AG09309 (cell line): ENCODE measurements around the gene WARS2.
A peak's percentile ranks its signal among the peaks of the same experiment; 100 is the strongest.

Experiments
- DNase-seq: peaks from one replicate; pipeline ENCODE4 v3.0.0-alpha.2; 2010; ENCODE audit warnings: low read depth
- H3K4me3 ChIP-seq: 2 replicates; pipeline ENCODE4 v1.5.1; 2011; ENCODE audit warnings: mild to moderate bottlenecking, low read depth, low read length, moderate library complexity; ENCODE audit not compliant: control insufficient read depth
- CTCF ChIP-seq: IDR thresholded peaks from 2 replicates; pipeline ENCODE4 v1.5.1; 2011; ENCODE audit warnings: mild to moderate bottlenecking, low read depth, low read length, inconsistent platforms; ENCODE audit not compliant: insufficient read depth, control insufficient read depth; ENCODE audit errors: missing control alignments

Gene WARS2

GRCh38 chr1:119004781-119005180, 135.7 kb downstream of the WARS2 start:
- no peak for DNase-seq
- no peak for TF ChIP-seq CTCF
- H3K4me3 ChIP-seq: no peak overlapping the region

GRCh38 chr1:119004129-119004527, 136.3 kb downstream of the WARS2 start:
- no peak for DNase-seq
- H3K4me3 ChIP-seq: no peak overlapping the region
- no peak for TF ChIP-seq CTCF

- no peak for DNase-seq
- H3K4me3 ChIP-seq: no peak overlapping the region
- TF ChIP-seq CTCF: no peak
Observed at GRCh38 chr1:119003413-119004128, 136.9 kb downstream of the WARS2 start.

GRCh38 chr1:119002028-119002686, 138.3 kb downstream of the WARS2 start:
- TF ChIP-seq CTCF: no peak
- H3K4me3 ChIP-seq: peak overlapping the region; percentile 21; the same call in 1 of the 2 replicates
- peak; percentile 82 for DNase-seq

- peak overlapping the region; percentile 21 for H3K4me3 ChIP-seq
- no peak for DNase-seq
- peak; percentile 1 for TF ChIP-seq CTCF
Observed at GRCh38 chr1:119001181-119002027, 139.0 kb downstream of the WARS2 start.

GRCh38 chr1:119000371-119001180, 139.9 kb downstream of the WARS2 start:
- DNase-seq: no peak
- no peak overlapping the region; the same call in 1 of the 2 replicates for H3K4me3 ChIP-seq
- TF ChIP-seq CTCF: no peak
